Measurements from ENCODE around the gene APOC3. TPM values are rescaled to one million over a fixed set of nuclear protein-coding genes. Genes with fewer than 3 reads are reported as not detected.

Gene APOC3
- polyA plus RNA-seq, 1 donor (not counting 4 experiments of a cell fraction or from before 2014, with no cell fraction given), result not detected

DNA sequence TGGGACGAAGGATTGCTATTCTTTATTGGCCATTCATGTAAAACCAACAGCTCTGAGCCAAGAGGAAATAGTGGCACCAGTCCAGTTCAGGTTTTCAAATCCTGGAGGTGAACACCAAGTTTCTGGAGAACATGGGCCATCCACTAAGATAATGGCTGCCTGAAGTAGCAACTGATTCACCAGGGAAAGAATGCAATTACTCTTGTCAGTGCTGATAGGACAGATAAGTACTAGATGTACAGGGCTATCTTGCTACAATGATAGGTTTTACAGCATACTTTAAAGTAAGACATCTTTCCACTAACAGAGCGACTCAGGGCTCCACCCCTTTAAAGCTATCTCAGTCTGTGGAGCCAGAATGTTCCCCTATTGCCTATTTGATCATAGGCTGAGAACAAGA is 44.5 kb downstream of the APOC3 start:
- Histone ChIP-seq H2AFZ (ENCODE audit: control insufficient read depth, low read length) (no peak overlapping the region), H3K36me3 (ENCODE audit: control insufficient read depth in 2 of 2, extremely low read depth in 1 of 2, insufficient read depth in 2 of 2, low read length in 2 of 2) (peaks cover 10 to 33% of the 10 kb centered on the region in 2 experiments), H4K20me1 (ENCODE audit: control insufficient read depth, extremely low read depth, insufficient read depth, low read length) (no peaks in the 10 kb centered on the region), H3K4me2 (ENCODE audit: control insufficient read depth, extremely low read depth, insufficient read depth, low read depth, low read length) (no peak overlapping the region), H3K4me3 (ENCODE audit: control insufficient read depth in 2 of 3, extremely low read depth in 1 of 3, insufficient read depth in 2 of 3, low read depth in 1 of 3, low read length in 3 of 3) (no peak overlapping the region), H3K9me3 (ENCODE audit: control insufficient read depth, low read depth, low read length) (no peaks in the 10 kb centered on the region), H3K9ac (ENCODE audit: control insufficient read depth, extremely low read depth, insufficient read depth, low read length) (no peak overlapping the region), H3K9me1 (ENCODE audit: control insufficient read depth, extremely low read depth, insufficient read depth, low read length) (peaks cover 2% of the 10 kb centered on the region), H3K27ac (ENCODE audit: control insufficient read depth, insufficient read depth, low read length) (peak overlapping the region; percentile 13), H3K4me1 (ENCODE audit: control insufficient read depth, extremely low read depth, insufficient read depth, low read length) (peaks cover 39% of the 10 kb centered on the region), H3K27me3 (ENCODE audit: control insufficient read depth, extremely low read depth, insufficient read depth, low read length) (no peaks in the 10 kb centered on the region), H3K79me2 (ENCODE audit: control insufficient read depth, insufficient read depth, low read length) (no peaks in the 10 kb centered on the region)
- peak; percentile 19 for DNase-seq (ENCODE audit: low read depth, low spot score)
- peak; percentile 36 for FAIRE-seq
- TF ChIP-seq CTCF (optimal IDR thresholded peaks at IDR 0.05 in 1 of 3, IDR thresholded peaks at IDR 0.05 in 1 of 3, conservative IDR thresholded peaks at IDR 0.05 in 1 of 3; ENCODE audit: extremely low read depth in 1 of 3, insufficient read depth in 2 of 3, low read length in 3 of 3), result no peak
- TF ChIP-seq EZH2 (IDR thresholded peaks at IDR 0.05; ENCODE audit: low read length), result no peak
- dilution Hi-C loops (cut with MboI; ENCODE audit: extremely low pct_ligation_motif_present, low sequenced_read_pairs), result no loop called here

DNA sequence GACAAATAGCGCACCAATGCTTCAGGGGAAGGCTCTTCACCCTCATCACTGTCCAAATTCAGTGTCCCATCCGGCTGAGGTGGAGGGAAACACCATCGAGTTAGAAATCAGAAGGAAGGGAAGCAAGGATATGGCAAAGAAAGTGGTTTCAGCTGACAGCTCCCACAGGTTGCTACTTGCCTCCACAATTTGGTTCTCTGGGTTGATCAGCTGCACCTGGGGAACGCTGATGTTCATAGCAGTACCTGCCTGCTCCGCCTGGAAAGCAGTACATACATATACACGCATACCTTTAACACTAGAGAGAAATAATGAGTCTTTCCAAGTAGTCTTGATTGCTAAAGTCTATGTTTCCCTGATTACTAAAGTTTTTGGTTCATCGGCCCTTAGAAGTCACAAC is 45.5 kb downstream of the APOC3 start:
- Histone ChIP-seq H3K79me2 (ENCODE audit: control insufficient read depth, insufficient read depth, low read length) (no peaks in the 10 kb centered on the region), H3K4me2 (ENCODE audit: control insufficient read depth, extremely low read depth, insufficient read depth, low read depth, low read length) (peak overlapping the region; percentile 58), H3K4me1 (ENCODE audit: control insufficient read depth, extremely low read depth, insufficient read depth, low read length) (peaks cover 39% of the 10 kb centered on the region), H4K20me1 (ENCODE audit: control insufficient read depth, extremely low read depth, insufficient read depth, low read length) (no peaks in the 10 kb centered on the region), H3K9me1 (ENCODE audit: control insufficient read depth, extremely low read depth, insufficient read depth, low read length) (peaks cover 2% of the 10 kb centered on the region), H3K4me3 (ENCODE audit: control insufficient read depth in 2 of 3, extremely low read depth in 1 of 3, insufficient read depth in 2 of 3, low read depth in 1 of 3, low read length in 3 of 3) (peak overlapping the region in 1 of 3 experiments; percentile 18), H3K9me3 (ENCODE audit: control insufficient read depth, low read depth, low read length) (no peaks in the 10 kb centered on the region), H3K36me3 (ENCODE audit: control insufficient read depth in 2 of 2, extremely low read depth in 1 of 2, insufficient read depth in 2 of 2, low read length in 2 of 2) (peaks cover 6 to 24% of the 10 kb centered on the region in 2 experiments), H2AFZ (ENCODE audit: control insufficient read depth, low read length) (no peak overlapping the region), H3K9ac (ENCODE audit: control insufficient read depth, extremely low read depth, insufficient read depth, low read length) (no peak overlapping the region), H3K27ac (ENCODE audit: control insufficient read depth, insufficient read depth, low read length) (peak overlapping the region; percentile 46), H3K27me3 (ENCODE audit: control insufficient read depth, extremely low read depth, insufficient read depth, low read length) (no peaks in the 10 kb centered on the region)
- TF ChIP-seq CTCF (optimal IDR thresholded peaks at IDR 0.05 in 1 of 3, IDR thresholded peaks at IDR 0.05 in 1 of 3, conservative IDR thresholded peaks at IDR 0.05 in 1 of 3; ENCODE audit: extremely low read depth in 1 of 3, insufficient read depth in 2 of 3, low read length in 3 of 3) (no peak), EZH2 (IDR thresholded peaks at IDR 0.05; ENCODE audit: low read length) (no peak)
- DNase-seq (ENCODE audit: low read depth, low spot score) (peak; percentile 21), FAIRE-seq (peak; percentile 91)
- dilution Hi-C loops (cut with MboI; ENCODE audit: extremely low pct_ligation_motif_present, low sequenced_read_pairs), result no loop called here

Measured in keratinocyte (primary cell).